ENCODE data around the gene SPOCK1.

The SPOCK1 gene

GRCh38 chr5:137379555-137380286 lies 119.4 kb downstream of the SPOCK1 start:
- H3K9me3 ChIP-seq (ENCODE audit: low read depth, low read length): no peaks in the 10 kb centered on the region
- no peak overlapping the region for H3K27ac ChIP-seq
- no peak overlapping the region for H3K9ac ChIP-seq (ENCODE audit: insufficient read length)
- no peak for TF ChIP-seq POLR2AphosphoS5 (IDR thresholded peaks at IDR 0.05; ENCODE audit: borderline replicate concordance, low read depth, low read length)
- TF ChIP-seq FOXP2 (optimal IDR thresholded peaks at IDR 0.05; ENCODE audit: control extremely low read depth, extremely low read length, insufficient read depth): no peak
- no peaks in the 10 kb centered on the region for H3K36me3 ChIP-seq (ENCODE audit: insufficient read depth, low read length)
- H3K4me3 ChIP-seq: no peak overlapping the region
- DNase-seq (ENCODE audit: low read depth, low spot score): no peak

- no peak for TF ChIP-seq POLR2AphosphoS5 (IDR thresholded peaks at IDR 0.05; ENCODE audit: borderline replicate concordance, low read depth, low read length)
- no peak for TF ChIP-seq FOXP2 (optimal IDR thresholded peaks at IDR 0.05; ENCODE audit: control extremely low read depth, extremely low read length, insufficient read depth)
- TF ChIP-seq EZH2 (IDR thresholded peaks at IDR 0.05): no peak
- no peaks in the 10 kb centered on the region for H3K36me3 ChIP-seq (ENCODE audit: insufficient read depth, low read length)
- no peak for DNase-seq (ENCODE audit: low read depth, low spot score)
- H3K27ac ChIP-seq: no peak overlapping the region
- no peak overlapping the region for H3K4me3 ChIP-seq
- no peaks in the 10 kb centered on the region for H3K9me3 ChIP-seq (ENCODE audit: low read depth, low read length)
- no peak overlapping the region for H3K9ac ChIP-seq (ENCODE audit: insufficient read length)
Measured at GRCh38 chr5:137375741-137376526, 123.2 kb downstream of the SPOCK1 start.

DNA sequence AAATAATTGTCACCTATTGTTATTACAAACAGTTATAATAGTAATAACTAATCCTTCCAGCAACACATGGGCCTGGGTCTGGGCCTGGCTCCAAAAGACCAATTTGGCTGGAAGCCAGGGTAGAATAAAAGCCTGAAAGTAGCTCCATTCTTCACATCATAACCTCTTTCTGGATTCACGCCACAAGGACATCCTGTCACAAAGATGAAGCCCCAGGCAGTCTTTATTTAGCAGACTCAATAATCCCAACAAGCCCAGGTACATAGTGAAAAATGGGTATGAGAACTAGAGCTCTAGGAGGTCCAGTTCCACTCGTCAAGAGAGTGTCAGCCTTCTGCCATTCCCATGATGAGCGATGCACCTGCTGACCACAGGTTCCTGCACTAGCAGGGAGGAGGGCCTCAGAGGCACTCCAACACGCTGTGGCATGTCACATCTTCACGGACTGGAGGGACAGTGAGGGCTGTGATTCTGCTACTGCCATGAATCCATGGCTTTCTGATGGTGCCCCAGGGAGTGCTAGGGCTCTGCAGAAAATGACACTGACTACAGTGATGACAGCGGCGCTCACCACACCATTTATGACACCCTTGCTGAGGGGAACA lies 124.9 kb downstream of the SPOCK1 start:
- DNase-seq (ENCODE audit: low read depth, low spot score): no peak
- no peaks in the 10 kb centered on the region for H3K9me3 ChIP-seq (ENCODE audit: low read depth, low read length)
- H3K9ac ChIP-seq (ENCODE audit: insufficient read length): no peak overlapping the region
- TF ChIP-seq EZH2 (IDR thresholded peaks at IDR 0.05) (no peak), FOXP2 (optimal IDR thresholded peaks at IDR 0.05; ENCODE audit: control extremely low read depth, extremely low read length, insufficient read depth) (no peak), POLR2AphosphoS5 (IDR thresholded peaks at IDR 0.05; ENCODE audit: borderline replicate concordance, low read depth, low read length) (no peak)
- H3K27ac ChIP-seq: no peak overlapping the region
- H3K4me3 ChIP-seq: no peak overlapping the region
- H3K36me3 ChIP-seq (ENCODE audit: insufficient read depth, low read length): no peaks in the 10 kb centered on the region

DNA sequence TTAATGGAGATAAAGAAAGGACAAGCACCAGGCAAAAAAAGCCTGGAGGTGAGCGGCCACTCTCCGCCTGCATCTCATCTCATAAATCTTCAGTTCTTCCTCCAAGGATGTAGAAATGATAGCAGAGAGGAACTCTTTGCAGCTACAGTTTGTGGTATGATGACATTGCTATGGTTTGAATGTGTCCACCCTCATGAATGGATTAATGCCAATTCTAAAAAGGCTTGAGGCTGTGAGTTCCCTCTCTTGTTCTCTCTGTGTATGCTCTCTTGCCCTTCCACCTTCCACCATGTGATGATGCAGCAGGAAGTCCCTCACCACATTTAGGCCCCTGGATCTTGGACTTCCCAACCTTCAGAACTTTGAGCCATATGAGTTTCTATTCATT lies 126.4 kb downstream of the SPOCK1 start:
- no peak overlapping the region for H3K9ac ChIP-seq (ENCODE audit: insufficient read length)
- H3K4me3 ChIP-seq: no peak overlapping the region
- H3K9me3 ChIP-seq (ENCODE audit: low read depth, low read length): no peaks in the 10 kb centered on the region
- H3K27ac ChIP-seq: no peak overlapping the region
- no peak for DNase-seq (ENCODE audit: low read depth, low spot score)
- H3K36me3 ChIP-seq (ENCODE audit: insufficient read depth, low read length): no peaks in the 10 kb centered on the region
- no peak for TF ChIP-seq POLR2AphosphoS5 (IDR thresholded peaks at IDR 0.05; ENCODE audit: borderline replicate concordance, low read depth, low read length)

DNA sequence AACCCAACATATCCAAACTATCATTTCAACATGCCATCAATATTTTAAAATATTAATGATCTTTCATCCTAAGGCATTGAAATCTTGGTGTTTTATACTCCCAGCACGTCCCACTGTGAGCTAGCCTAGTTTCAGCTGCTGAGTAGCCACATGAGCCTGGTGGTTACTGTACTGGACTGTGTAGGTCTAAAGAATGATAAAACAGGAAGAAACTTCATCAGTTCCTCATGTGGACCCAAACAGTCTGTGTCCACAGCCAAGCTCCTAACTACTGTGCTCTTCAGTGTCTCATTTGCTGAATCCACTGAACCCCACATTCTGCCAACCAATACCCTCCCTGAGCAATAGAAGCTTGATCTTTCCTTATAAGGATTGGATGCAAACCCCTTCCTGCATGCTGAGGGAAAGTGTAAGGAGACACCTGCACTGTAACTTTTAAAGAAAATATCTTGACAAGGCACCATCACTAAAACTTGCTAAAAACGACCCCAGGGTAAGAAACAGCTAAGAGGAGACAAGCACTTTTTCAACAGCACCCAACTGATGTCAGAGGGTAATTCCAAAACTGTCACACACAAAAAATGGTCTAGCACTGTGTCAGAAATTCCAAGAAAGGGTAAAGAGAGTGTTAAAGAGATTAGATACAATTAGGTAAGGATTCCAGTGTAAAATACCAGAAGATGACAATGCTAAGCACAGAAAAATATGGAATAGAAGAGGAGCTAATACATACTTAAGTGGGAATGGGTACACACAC lies 126.9 kb downstream of the SPOCK1 start:
- no peak overlapping the region for H3K4me3 ChIP-seq
- DNase-seq (ENCODE audit: low read depth, low spot score): no peak
- H3K9ac ChIP-seq (ENCODE audit: insufficient read length): no peak overlapping the region
- no peaks in the 10 kb centered on the region for H3K9me3 ChIP-seq (ENCODE audit: low read depth, low read length)
- H3K36me3 ChIP-seq (ENCODE audit: insufficient read depth, low read length): no peaks in the 10 kb centered on the region
- H3K27ac ChIP-seq: no peak overlapping the region
- TF ChIP-seq POLR2AphosphoS5 (IDR thresholded peaks at IDR 0.05; ENCODE audit: borderline replicate concordance, low read depth, low read length) (no peak), EZH2 (IDR thresholded peaks at IDR 0.05) (no peak), FOXP2 (optimal IDR thresholded peaks at IDR 0.05; ENCODE audit: control extremely low read depth, extremely low read length, insufficient read depth) (no peak)

GRCh38 chr5:137370096-137371071 lies 128.7 kb downstream of the SPOCK1 start:
- no peak overlapping the region for H3K27ac ChIP-seq

GRCh38 chr5:137368651-137369050 lies 130.5 kb downstream of the SPOCK1 start:
- no peak overlapping the region for H3K9ac ChIP-seq (ENCODE audit: insufficient read length)
- no peaks in the 10 kb centered on the region for H3K9me3 ChIP-seq (ENCODE audit: low read depth, low read length)
- no peak overlapping the region for H3K27ac ChIP-seq
- H3K36me3 ChIP-seq (ENCODE audit: insufficient read depth, low read length): no peaks in the 10 kb centered on the region
- H3K4me3 ChIP-seq: no peak overlapping the region
- DNase-seq (ENCODE audit: low read depth, low spot score): no peak
- no peak for TF ChIP-seq EZH2 (IDR thresholded peaks at IDR 0.05)
- no peak for TF ChIP-seq FOXP2 (optimal IDR thresholded peaks at IDR 0.05; ENCODE audit: control extremely low read depth, extremely low read length, insufficient read depth)
- no peak for TF ChIP-seq POLR2AphosphoS5 (IDR thresholded peaks at IDR 0.05; ENCODE audit: borderline replicate concordance, low read depth, low read length)

More at GRCh38 chr5:137370096-137371071, 128.7 kb downstream of the SPOCK1 start:
- H3K9me3 ChIP-seq (ENCODE audit: low read depth, low read length): no peaks in the 10 kb centered on the region
- no peak overlapping the region for H3K9ac ChIP-seq (ENCODE audit: insufficient read length)
- H3K4me3 ChIP-seq: no peak overlapping the region
- no peaks in the 10 kb centered on the region for H3K36me3 ChIP-seq (ENCODE audit: insufficient read depth, low read length)
- no peak for DNase-seq (ENCODE audit: low read depth, low spot score)
- TF ChIP-seq EZH2 (IDR thresholded peaks at IDR 0.05): no peak
- TF ChIP-seq FOXP2 (optimal IDR thresholded peaks at IDR 0.05; ENCODE audit: control extremely low read depth, extremely low read length, insufficient read depth): no peak
- no peak for TF ChIP-seq POLR2AphosphoS5 (IDR thresholded peaks at IDR 0.05; ENCODE audit: borderline replicate concordance, low read depth, low read length)

Measured in SK-N-MC (cell line).